ENCODE results near the gene BCAS1. TPM values are rescaled to one million over a fixed set of nuclear protein-coding genes. Genes with fewer than 3 reads are reported as not detected.

The BCAS1 gene
- total RNA-seq, 6 experiments from 2014 or later: 0.07 to 0.43 (median 0.15) TPM; not detected in 2

GRCh38 chr20:53907968-53908751 lies 162.2 kb downstream of the BCAS1 start:
- ATAC-seq: no peak
- Histone ChIP-seq H3K9me3 (no peaks in the 10 kb centered on the region), H3K4me3 (no peak overlapping the region), H3K36me3 (no peaks in the 10 kb centered on the region), H3K4me1 (no peaks in the 10 kb centered on the region), H3K27ac (no peak overlapping the region), H3K27me3 (no peaks in the 10 kb centered on the region)
- intact Hi-C loops (cut with DNase I): no loop called here
- peak in 1 of 3 donors; percentile 29 for DNase-seq
- WGBS (ENCODE audit: insufficient coverage, low coverage, low lambda C conversion rate, missing lambda C conversion rate): 76% methylated on average over 10 of the region's 11 CpGs
- no peak for TF ChIP-seq POLR2A (IDR thresholded peaks at IDR 0.05)

- ATAC-seq: no peak
- H3K27ac ChIP-seq: no peak overlapping the region
- TF ChIP-seq CTCF (IDR thresholded peaks at IDR 0.05) (no peak), POLR2A (IDR thresholded peaks at IDR 0.05) (no peak)
- no peaks in the 10 kb centered on the region for H3K36me3 ChIP-seq
- H3K27me3 ChIP-seq: no peaks in the 10 kb centered on the region
- intact Hi-C loops (cut with DNase I): no loop called here
- H3K9me3 ChIP-seq: no peaks in the 10 kb centered on the region
- DNase-seq: no peak
- 89% methylated on average over 5 of the region's 5 CpGs for WGBS (ENCODE audit: insufficient coverage, low coverage, low lambda C conversion rate, missing lambda C conversion rate)
- no peaks in the 10 kb centered on the region for H3K4me1 ChIP-seq
- H3K4me3 ChIP-seq: no peak overlapping the region
Measured at GRCh38 chr20:53905820-53906191, 164.6 kb downstream of the BCAS1 start.

- ATAC-seq: no peak
- Histone ChIP-seq H3K27ac (no peak overlapping the region), H3K4me3 (no peak overlapping the region), H3K4me1 (no peaks in the 10 kb centered on the region), H3K9me3 (no peaks in the 10 kb centered on the region), H3K36me3 (no peaks in the 10 kb centered on the region), H3K27me3 (no peaks in the 10 kb centered on the region)
- DNase-seq: no peak
- TF ChIP-seq CTCF (IDR thresholded peaks at IDR 0.05): no peak
- TF ChIP-seq POLR2A (IDR thresholded peaks at IDR 0.05): no peak
- 87% methylated on average over 13 of the region's 13 CpGs for WGBS (ENCODE audit: insufficient coverage, low coverage, low lambda C conversion rate, missing lambda C conversion rate)
- intact Hi-C loops (cut with DNase I): no loop called here
Measured at GRCh38 chr20:53905019-53905819, 165.2 kb downstream of the BCAS1 start.

- no peaks in the 10 kb centered on the region for H3K36me3 ChIP-seq
- H3K9me3 ChIP-seq: no peaks in the 10 kb centered on the region
- no peak overlapping the region for H3K4me3 ChIP-seq
- no peaks in the 10 kb centered on the region for H3K4me1 ChIP-seq
- WGBS (ENCODE audit: insufficient coverage, low coverage, low lambda C conversion rate, missing lambda C conversion rate): 93% methylated on average over 3 of the region's 3 CpGs
- H3K27me3 ChIP-seq: no peaks in the 10 kb centered on the region
- intact Hi-C loops (cut with DNase I): no loop called here
- no peak for TF ChIP-seq POLR2A (IDR thresholded peaks at IDR 0.05)
- no peak for ATAC-seq
- no peak overlapping the region for H3K27ac ChIP-seq
- no peak for DNase-seq
Measured at GRCh38 chr20:53904261-53904660, 166.1 kb downstream of the BCAS1 start.

GRCh38 chr20:53903652-53903987 lies 166.8 kb downstream of the BCAS1 start:
- H3K9me3 ChIP-seq: no peaks in the 10 kb centered on the region
- H3K27ac ChIP-seq: no peak overlapping the region
- WGBS (ENCODE audit: insufficient coverage, low coverage, low lambda C conversion rate, missing lambda C conversion rate): 34% methylated on average over 2 of the region's 2 CpGs
- no peak for TF ChIP-seq POLR2A (IDR thresholded peaks at IDR 0.05)
- TF ChIP-seq CTCF (IDR thresholded peaks at IDR 0.05): no peak
- ATAC-seq (peak in 2 of 4 donors; percentile 7 to 33), DNase-seq (no peak)
- H3K4me1 ChIP-seq: no peaks in the 10 kb centered on the region
- intact Hi-C loops (cut with DNase I): no loop called here
- H3K4me3 ChIP-seq: no peak overlapping the region
- H3K27me3 ChIP-seq: no peaks in the 10 kb centered on the region
- no peaks in the 10 kb centered on the region for H3K36me3 ChIP-seq

All from right lobe of liver (tissue), 6 donors.